Gastroesophageal sphincter (tissue), 4 donors: Measurements from ENCODE around the gene PYY. TPM values are rescaled to one million over a fixed set of nuclear protein-coding genes. Genes with fewer than 3 reads are reported as not detected.
"Not testable (repeated sequence)": the region's sequence is repeated elsewhere in the genome, so short reads cannot be mapped to it uniquely, and the experiment has no call there.

ENCODE experiments used
- ATAC-seq: fragments of 150-250 bp; one replicate; pipeline ENCODE4 v1.9.1; 2016; ENCODE audit warnings: mild to moderate bottlenecking, moderate library complexity
- H3K27ac ChIP-seq, 4 donors: fragments of 200-600 bp; sonication (generic) in 3 of 4; 1 replicate in 3 of 4; 2 replicates in 1 of 4; pipeline ENCODE4 v1.5.1; 2016 to 2019
- H3K27me3 ChIP-seq: fragments of 200-600 bp; sonication (generic); one replicate; pipeline ENCODE4 v1.5.1; 2019
- H3K36me3 ChIP-seq, 2 donors: fragments of 200-600 bp; sonication (generic); one replicate each; pipeline ENCODE4 v1.5.1; 2019; ENCODE audit warnings: control low read depth in 1 of 2
- H3K4me1 ChIP-seq, 3 donors: fragments of 200-600 bp; sonication (generic); 1 replicate in 2 of 3; 2 replicates in 1 of 3; pipeline ENCODE4 v1.5.1; 2016 to 2019; ENCODE audit warnings: control low read depth in 2 of 3
- H3K4me3 ChIP-seq, 2 donors: fragments of 200-600 bp; sonication (generic); one replicate each; pipeline ENCODE4 v1.5.1; 2019; ENCODE audit warnings: mild to moderate bottlenecking in 1 of 2, moderate library complexity in 1 of 2
- H3K9me3 ChIP-seq, 3 donors: fragments of 200-600 bp; sonication (generic); one replicate each; pipeline ENCODE4 v1.5.1; 2017 to 2019; ENCODE audit warnings: control low read depth in 2 of 3
- CTCF ChIP-seq, 4 experiments: fragments of 200-600 bp in 2 of 4; fragments of 450-650 bp in 2 of 4; sonication (generic) in 1 of 4; IDR thresholded peaks; one replicate each; pipeline ENCODE4 v1.5.1; 2017 to 2019; ENCODE audit warnings: antibody characterized with exemption in 4 of 4, mild to moderate bottlenecking in 2 of 4, moderate library complexity in 2 of 4
- EP300 ChIP-seq: sonication (generic); formaldehyde crosslinking; IDR thresholded peaks from one replicate; pipeline ENCODE4 v1.6.1; 2017; ENCODE audit warnings: antibody characterized with exemption, mild to moderate bottlenecking
- POLR2A ChIP-seq, 2 donors: fragments of 450-650 bp; IDR thresholded peaks; one replicate each; pipeline ENCODE4 v1.6.1; 2017; ENCODE audit warnings: antibody characterized with exemption in 2 of 2, mild to moderate bottlenecking in 2 of 2, moderate library complexity in 1 of 2
- POLR2AphosphoS5 ChIP-seq: sonication (generic); formaldehyde crosslinking; IDR thresholded peaks from one replicate; pipeline ENCODE4 v1.6.1; 2017; ENCODE audit warnings: antibody characterized with exemption
- WGBS, 2 donors: methylation state at CpG; one replicate each; pipeline ENCODE4 v1.1.5; 2018; ENCODE audit warnings: low coverage in 1 of 2; 5-methylcytosine and 5-hydroxymethylcytosine counted together
- total RNA-seq, 4 donors: library from RNA; depleted of rRNA; stranded (reverse); fragments of >200 nt; gene quantifications; one replicate each; pipeline ENCODE4 v1.1.0, GENCODE V29; 2016

PYY gene
- total RNA-seq, 4 donors from 2014 or later = not detected

DNA sequence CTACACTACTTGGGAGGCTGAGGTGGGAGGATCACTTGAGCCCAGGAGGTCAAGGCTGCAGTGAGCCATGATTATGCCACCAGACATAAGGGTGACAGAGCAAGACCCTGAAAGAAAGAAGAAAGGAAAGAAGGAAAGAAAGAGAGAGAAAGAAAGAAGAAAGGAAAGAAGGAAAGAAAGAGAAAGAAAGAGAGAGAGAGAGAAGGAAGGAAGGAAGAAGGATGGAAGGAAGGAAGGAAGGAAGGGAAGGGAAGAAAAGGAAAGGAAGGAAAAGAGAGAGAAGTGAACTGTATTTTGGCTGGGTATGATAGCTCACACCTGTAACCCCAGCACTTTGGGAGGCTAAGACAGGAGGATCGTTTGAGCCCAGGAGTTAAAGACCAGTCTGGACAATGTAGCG is 24.3 kb upstream of the PYY start:
- Histone ChIP-seq H3K9me3 (no peaks in the 10 kb centered on the region), H3K36me3 (no peaks in the 10 kb centered on the region), H3K4me1 (peaks cover 0 to under 1% (median 0%) of the 10 kb centered on the region in 3 donors), H3K4me3 (no peak overlapping the region), H3K27me3 (peaks cover 59% of the 10 kb centered on the region), H3K27ac (no peak overlapping the region)
- TF ChIP-seq CTCF (IDR thresholded peaks at IDR 0.05) = no peak
- no peak for TF ChIP-seq POLR2AphosphoS5
- no peak for TF ChIP-seq EP300
- TF ChIP-seq POLR2A (IDR thresholded peaks at IDR 0.05) = no peak
- WGBS, 2 donors = 56 to 81% methylated on average over 2 of the region's 2 CpGs
- ATAC-seq = no peak

DNA sequence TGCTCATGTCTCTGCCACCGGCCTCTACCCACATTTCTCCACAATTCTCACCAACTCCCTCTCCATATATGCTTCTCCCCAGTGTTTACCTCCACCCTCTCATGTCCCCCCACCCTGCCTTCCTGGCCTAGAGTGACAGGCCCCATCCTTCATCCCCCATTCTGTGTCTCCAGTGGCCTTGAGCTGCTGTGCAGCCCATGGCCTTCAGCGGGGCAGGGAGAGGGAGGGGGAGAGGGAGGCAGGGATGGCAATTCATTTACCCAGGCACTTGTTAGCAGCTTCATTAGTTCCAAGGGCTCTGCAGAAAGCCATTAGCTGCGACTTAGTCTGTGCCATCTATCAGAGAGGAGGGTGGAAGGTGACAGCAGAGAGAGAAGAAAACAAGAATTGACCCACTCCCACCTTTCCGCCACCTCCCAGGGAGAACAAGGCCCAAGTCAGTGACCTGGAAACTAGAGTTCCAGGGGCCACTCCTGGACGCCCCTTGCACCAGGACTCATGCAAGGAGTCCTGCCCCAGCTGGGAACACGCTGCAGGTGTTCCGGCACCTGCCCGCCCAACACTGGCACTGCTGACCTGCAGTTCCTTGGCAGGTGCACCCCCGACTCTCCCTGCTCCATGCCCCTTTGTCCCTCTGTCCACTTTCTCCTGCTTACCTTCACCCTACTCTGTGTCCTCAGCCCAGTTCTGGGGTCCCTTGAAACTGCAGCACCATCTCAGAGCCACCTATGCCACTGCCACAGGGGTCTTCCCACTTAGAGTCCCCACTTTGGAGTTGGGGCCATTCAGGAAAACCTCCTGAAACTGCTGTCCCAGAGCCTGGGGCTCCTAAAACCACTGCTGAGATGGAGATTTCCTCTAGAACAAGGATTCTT is 23.5 kb upstream of the PYY start:
- WGBS, 2 donors = 48 to 70% methylated on average over 3 of the region's 9 CpGs
- H3K9me3 ChIP-seq = no peaks in the 10 kb centered on the region
- no peak overlapping the region for H3K27ac ChIP-seq
- no peak overlapping the region for H3K4me3 ChIP-seq
- H3K36me3 ChIP-seq = no peaks in the 10 kb centered on the region
- TF ChIP-seq POLR2AphosphoS5 = no peak
- TF ChIP-seq CTCF (IDR thresholded peaks at IDR 0.05) = no peak
- no peak for TF ChIP-seq EP300
- no peak for TF ChIP-seq POLR2A (IDR thresholded peaks at IDR 0.05)
- ATAC-seq = no peak
- peaks cover 58% of the 10 kb centered on the region for H3K27me3 ChIP-seq
- no peaks in the 10 kb centered on the region for H3K4me1 ChIP-seq

- Histone ChIP-seq H3K27ac (no peak overlapping the region), H3K4me1 (no peaks in the 10 kb centered on the region), H3K9me3 (no peaks in the 10 kb centered on the region), H3K36me3 (no peaks in the 10 kb centered on the region), H3K4me3 (no peak overlapping the region), H3K27me3 (peaks cover 46% of the 10 kb centered on the region)
- TF ChIP-seq CTCF (IDR thresholded peaks at IDR 0.05) (no peak), POLR2AphosphoS5 (no peak), POLR2A (IDR thresholded peaks at IDR 0.05) (no peak), EP300 (no peak)
- WGBS, 2 donors = 58 to 82% methylated on average over 10 to 22 of the region's 27 CpGs
- no peak for ATAC-seq
These were observed 22.2 kb upstream of the PYY start for GRCh38 chr17:43975898-43976297.

DNA sequence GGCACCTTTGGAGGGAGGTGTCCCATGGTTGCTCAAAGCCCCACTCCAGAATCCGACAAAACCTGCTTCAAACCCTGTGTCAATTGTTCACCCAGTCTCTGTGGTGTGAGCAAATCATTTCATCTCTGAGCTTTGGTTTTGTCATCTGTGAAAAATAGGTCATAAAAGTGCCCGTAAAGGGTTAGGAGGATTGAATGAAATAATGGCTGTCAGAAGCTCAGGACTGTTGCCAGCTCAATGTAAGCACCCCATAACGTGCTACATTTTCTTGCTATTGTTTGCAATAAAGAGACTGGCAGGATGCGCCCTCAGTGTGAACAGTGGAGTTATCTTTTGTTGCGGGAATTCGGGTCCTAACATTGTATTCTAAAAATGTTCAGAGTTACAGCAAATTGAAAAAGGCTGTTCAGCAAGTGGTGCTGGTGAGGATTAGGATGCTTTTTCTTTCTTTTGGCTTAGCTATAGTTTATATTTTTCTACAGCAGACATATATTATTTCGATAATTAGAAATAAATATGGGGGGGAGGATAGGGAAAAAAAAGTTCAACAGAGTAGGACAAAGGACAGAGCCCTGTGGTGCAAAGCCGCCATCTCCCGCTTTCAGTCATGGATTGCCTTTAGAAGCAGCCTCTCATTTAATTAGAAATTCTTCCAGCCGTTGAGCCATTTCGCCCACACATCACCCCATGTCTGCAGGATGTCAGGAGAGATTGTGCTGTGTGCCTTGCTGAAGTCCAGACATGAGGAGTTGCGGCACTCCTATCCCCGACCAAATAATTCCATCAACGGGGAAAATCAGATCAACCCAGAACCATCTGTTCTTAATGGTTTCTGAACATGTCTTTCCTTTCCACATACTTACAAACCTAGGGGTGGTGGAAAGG is 20.9 kb upstream of the PYY start:
- Histone ChIP-seq H3K36me3 (no peaks in the 10 kb centered on the region), H3K4me1 (no peaks in the 10 kb centered on the region), H3K4me3 (no peak overlapping the region), H3K9me3 (no peaks in the 10 kb centered on the region), H3K27ac (no peak overlapping the region), H3K27me3 (peaks cover 45% of the 10 kb centered on the region)
- no peak for TF ChIP-seq EP300
- TF ChIP-seq POLR2AphosphoS5 = no peak
- TF ChIP-seq POLR2A (IDR thresholded peaks at IDR 0.05) = no peak
- TF ChIP-seq CTCF (IDR thresholded peaks at IDR 0.05) = no peak
- no peak for ATAC-seq
- WGBS, 2 donors = 41 to 43% methylated on average over 11 to 12 of the region's 14 CpGs

GRCh38 chr17:43972444-43973212 is 18.9 kb upstream of the PYY start:
- not testable (repeated sequence) for H3K9me3 ChIP-seq, H3K36me3 ChIP-seq, ATAC-seq, H3K27ac ChIP-seq, H3K4me1 ChIP-seq, H3K4me3 ChIP-seq
- peaks cover 41% of the 10 kb centered on the region for H3K27me3 ChIP-seq
- WGBS, 2 donors = 68 to 87% methylated on average over 5 to 14 of the region's 22 CpGs

DNA sequence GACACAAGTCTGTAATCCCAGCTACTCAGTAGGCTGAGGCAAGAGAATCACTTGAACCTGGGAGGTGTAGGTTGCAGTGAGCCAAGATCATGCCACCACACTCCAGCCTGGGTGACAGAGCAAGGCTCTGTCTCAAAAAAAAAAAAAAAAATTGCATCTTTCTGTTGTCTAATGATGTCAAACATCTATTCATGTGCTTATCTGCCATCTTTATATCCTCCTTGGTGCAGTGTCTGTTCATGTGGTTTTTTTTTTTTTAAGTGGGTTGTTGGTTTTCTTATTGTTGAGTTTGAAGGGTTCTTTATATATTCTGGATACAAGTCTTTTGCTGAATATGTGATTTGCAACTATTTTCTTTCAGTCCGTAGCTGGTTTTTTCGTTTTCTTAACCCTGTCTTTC is 17.7 kb upstream of the PYY start:
- not testable (repeated sequence) for H3K4me1 ChIP-seq, H3K9me3 ChIP-seq, H3K27ac ChIP-seq, ATAC-seq, H3K4me3 ChIP-seq, H3K36me3 ChIP-seq
- 48 to 50% methylated on average over 2 of the region's 2 CpGs for WGBS, 2 donors
- H3K27me3 ChIP-seq = peaks cover 30% of the 10 kb centered on the region
